H1 (cell line): ENCODE data around the gene CACNA1D. TPM values are rescaled to one million over a fixed set of nuclear protein-coding genes. Genes with fewer than 3 reads are reported as not detected.

Experiments
- BCL11A ChIP-seq, 2 experiments: IDR thresholded peaks; one replicate each; pipeline ENCODE4 v1.6.1; 2011; ENCODE audit warnings: low read depth in 2 of 2, low read length in 2 of 2, mild to moderate bottlenecking in 2 of 2
- KDM1A ChIP-seq: fragments of 200-600, 300-600 bp; sonication (generic); IDR thresholded peaks from 2 replicates; pipeline ENCODE4 v1.7.1; 2016; ENCODE audit warnings: mild to moderate bottlenecking, low read length, borderline replicate concordance
- KDM5A ChIP-seq: fragments of 200-600 bp; IDR thresholded peaks from 2 replicates; pipeline ENCODE4 v1.7.1; 2012; ENCODE audit warnings: mild to moderate bottlenecking, low read length, inconsistent platforms, mixed read lengths
- POU5F1 ChIP-seq: IDR thresholded peaks from 2 replicates; pipeline ENCODE4 v1.6.1; 2011; ENCODE audit warnings: low read depth, mild to moderate bottlenecking, low read length, moderate library complexity
- SIN3A ChIP-seq, 2 experiments: IDR thresholded peaks in 1 of 2; conservative IDR thresholded peaks in 1 of 2; 2 replicates each; pipeline ENCODE4 v1.6.1; 2011 to 2012; ENCODE audit warnings: low read length in 2 of 2, improper control_type of control experiment in 1 of 2, low read depth in 1 of 2, mild to moderate bottlenecking in 1 of 2
- polyA plus RNA-seq, 7 experiments: library from polyadenylated mRNA; depleted of rRNA in 3 of 7; stranded (reverse) in 5 of 7; unstranded in 2 of 7; fragments of >200 nt in 5 of 7; fragments of 200-250 nt in 2 of 7; gene quantifications; 1 replicate in 5 of 7; 2 replicates in 1 of 7; 4 replicates in 1 of 7; pipeline versions ENCODE4 v1.2.1 to v1.2.3, GENCODE V29; 2011 to 2013; ENCODE audit warnings: missing spikeins in 2 of 7, mixed read lengths in 2 of 7
- total RNA-seq: library from RNA; stranded (reverse); fragmentation: NEBNext Ultra II Directional; extraction: Animal tissue kit (Norgen Biotek cat#: 25700); gene quantifications from 2 replicates; pipeline ENCODE4 v1.2.1, GENCODE V29; 2021

Gene CACNA1D
- total and polyA plus RNA-seq, 2 of the 8 experiments (the other 6 are each of a cell fraction or from before 2014, with no cell fraction given) = 2.0 to 2.9 TPM

GRCh38 chr3:53613125-53613524 is 118.7 kb downstream of the CACNA1D start (continued):
- TF ChIP-seq KDM1A (no peak), SIN3A (conservative IDR thresholded peaks at IDR 0.05 in 1 of 2, IDR thresholded peaks at IDR 0.05 in 1 of 2; ENCODE audit: low read depth in 1 of 2, low read length in 2 of 2) (no peak), BCL11A (IDR thresholded peaks at IDR 0.05; ENCODE audit: low read depth in 2 of 2, low read length in 2 of 2) (no peak), KDM5A (no peak), POU5F1 (no peak)
